Pancreas (tissue), 10 donors: ENCODE measurements around the gene TSPAN14. TPM values are rescaled to one million over a fixed set of nuclear protein-coding genes. Genes with fewer than 3 reads are reported as not detected.
"Not testable (repeated sequence)": the region's sequence is repeated elsewhere in the genome, so short reads cannot be mapped to it uniquely, and the experiment has no call there.

Experiments used
- ATAC-seq, 4 donors: fragments of 200-7000 bp; cut with Tn5 transposase; one replicate each; pipeline versions ENCODE4 v1.8.0 to v1.9.1; 2020; ENCODE audit warnings: mild to moderate bottlenecking in 4 of 4, moderate library complexity in 4 of 4
- DNase-seq, 6 donors: peaks; one replicate each; pipeline ENCODE4 v3.0.0-alpha.2; 2020
- FAIRE-seq: peaks from 2 replicates; lab custom pipeline; 2012; peaks lifted over from hg19 to GRCh38; lab: Jason Lieb, UNC
- H3K27ac ChIP-seq, 4 donors: fragments of 200-600 bp; sonication (generic); 1 replicate in 3 of 4; 2 replicates in 1 of 4; pipeline versions ENCODE4 v1.5.0 to v1.8.0; 2020
- H3K27me3 ChIP-seq, 4 donors: fragments of 200-600 bp; one replicate each; pipeline ENCODE4 v1.8.0; 2021
- H3K36me3 ChIP-seq, 3 donors: fragments of 200-600 bp; sonication (generic) in 1 of 3; one replicate each; pipeline versions ENCODE4 v1.5.0 to v1.8.0; 2020 to 2021
- H3K4me1 ChIP-seq, 3 donors: fragments of 200-600 bp; one replicate each; pipeline ENCODE4 v1.8.0; 2021
- H3K4me3 ChIP-seq, 4 donors: fragments of 200-600 bp; sonication (generic) in 2 of 4; one replicate each; pipeline versions ENCODE4 v1.5.0 to v1.8.0; 2020 to 2021
- H3K9me3 ChIP-seq, 4 donors: fragments of 200-600 bp; one replicate each; pipeline ENCODE4 v1.8.0; 2021
- WGBS, 2 donors: extraction: QIAGEN DNeasy Blood & Tissue Kit; methylation state at CpG; one replicate each; pipeline ENCODE4 v1.1.7; 2013; 5-methylcytosine and 5-hydroxymethylcytosine counted together
- intact Hi-C, 3 donors: fragments of 100-400 bp; cut with DNase I; formaldehyde crosslinking; loops; one replicate each; pipeline versions ENCODE4 v1.11.1 to v1.14.2; 2022
- polyA plus RNA-seq, 2 donors: library from polyadenylated mRNA; stranded (reverse); fragments of 200-250 nt; gene quantifications; one replicate each; pipeline ENCODE4 v1.2.3, GENCODE V29; 2013
- total RNA-seq, 6 donors: library from RNA; stranded (reverse); fragmentation: NEBNext Ultra II Directional in 4 of 6; extraction: Animal tissue kit (Norgen Biotek cat#: 25700) in 4 of 6; gene quantifications; one replicate each; pipeline versions ENCODE4 v1.2.1 to v1.2.4, GENCODE V29; 2021 to 2023
- TF ChIP-seq, protein P1 (sequence below), 4 donors: fragments of 200-600 bp; sonication (generic) in 3 of 4; IDR thresholded peaks; one replicate each; pipeline versions ENCODE4 v1.5.0 to v1.8.0; 2021; ENCODE audit warnings: antibody characterized with exemption in 4 of 4
- donor health status: healthy with polysubstance abuse.
- donor health status: DM: no; HTN: no; CAD: no; lungs with moderate emphysema.
- donor health status: DM: no; HTN: no; CAD: no.
- donor health status: control.
- donor health status: control.
- donor health status: Bipolar disorder and iron deficiency.
- donor health status: DM: yes; HTN: yes; CAD: no.
- donor health status: DM: no; HTN: no; CAD: no.
- donor health status: DM: no; HTN: no; CAD: no.
- donor health status: DM: yes; HTN: yes; CAD: no.

TSPAN14 gene
- total and polyA plus RNA-seq, 8 donors, result 10.6 to 61.9 (median 23.2) TPM

DNA sequence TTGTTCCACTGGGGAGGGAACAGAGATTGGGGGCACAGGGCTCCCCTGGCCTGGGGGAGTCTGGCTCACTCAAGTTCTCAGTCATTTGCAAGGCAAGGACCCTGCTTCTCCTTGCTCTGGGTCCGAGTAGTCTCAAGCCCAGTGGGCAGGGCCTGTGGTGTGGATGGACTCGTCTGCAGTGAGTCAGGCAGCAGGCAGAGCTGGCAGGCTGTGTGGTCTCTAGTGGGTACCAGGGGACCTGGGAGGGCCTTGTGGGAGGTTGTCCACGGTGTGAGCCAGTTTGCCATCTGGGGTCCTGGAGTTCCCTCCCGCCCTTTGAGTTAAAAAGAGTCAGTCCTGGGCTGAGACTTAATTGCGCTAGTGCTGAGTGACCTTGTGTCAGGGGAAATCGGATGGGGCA is 74.8 kb downstream of the TSPAN14 start:
- Histone ChIP-seq H3K4me3 (no peak overlapping the region), H3K4me1 (no peaks in the 10 kb centered on the region), H3K9me3 (no peaks in the 10 kb centered on the region), H3K36me3 (no peaks in the 10 kb centered on the region), H3K27ac (peak overlapping the region in 1 of 4 donors; percentile 2), H3K27me3 (no peaks in the 10 kb centered on the region)
- intact Hi-C loops, result no loop called here
- DNase-seq, result no peak
- no peak for FAIRE-seq
- 76 to 81% methylated on average over 6 of the region's 6 CpGs for WGBS, 2 donors
- no peak for ATAC-seq
- TF ChIP-seq, protein P1, sequence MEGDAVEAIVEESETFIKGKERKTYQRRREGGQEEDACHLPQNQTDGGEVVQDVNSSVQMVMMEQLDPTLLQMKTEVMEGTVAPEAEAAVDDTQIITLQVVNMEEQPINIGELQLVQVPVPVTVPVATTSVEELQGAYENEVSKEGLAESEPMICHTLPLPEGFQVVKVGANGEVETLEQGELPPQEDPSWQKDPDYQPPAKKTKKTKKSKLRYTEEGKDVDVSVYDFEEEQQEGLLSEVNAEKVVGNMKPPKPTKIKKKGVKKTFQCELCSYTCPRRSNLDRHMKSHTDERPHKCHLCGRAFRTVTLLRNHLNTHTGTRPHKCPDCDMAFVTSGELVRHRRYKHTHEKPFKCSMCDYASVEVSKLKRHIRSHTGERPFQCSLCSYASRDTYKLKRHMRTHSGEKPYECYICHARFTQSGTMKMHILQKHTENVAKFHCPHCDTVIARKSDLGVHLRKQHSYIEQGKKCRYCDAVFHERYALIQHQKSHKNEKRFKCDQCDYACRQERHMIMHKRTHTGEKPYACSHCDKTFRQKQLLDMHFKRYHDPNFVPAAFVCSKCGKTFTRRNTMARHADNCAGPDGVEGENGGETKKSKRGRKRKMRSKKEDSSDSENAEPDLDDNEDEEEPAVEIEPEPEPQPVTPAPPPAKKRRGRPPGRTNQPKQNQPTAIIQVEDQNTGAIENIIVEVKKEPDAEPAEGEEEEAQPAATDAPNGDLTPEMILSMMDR (IDR thresholded peaks at IDR 0.05), result no peak

DNA sequence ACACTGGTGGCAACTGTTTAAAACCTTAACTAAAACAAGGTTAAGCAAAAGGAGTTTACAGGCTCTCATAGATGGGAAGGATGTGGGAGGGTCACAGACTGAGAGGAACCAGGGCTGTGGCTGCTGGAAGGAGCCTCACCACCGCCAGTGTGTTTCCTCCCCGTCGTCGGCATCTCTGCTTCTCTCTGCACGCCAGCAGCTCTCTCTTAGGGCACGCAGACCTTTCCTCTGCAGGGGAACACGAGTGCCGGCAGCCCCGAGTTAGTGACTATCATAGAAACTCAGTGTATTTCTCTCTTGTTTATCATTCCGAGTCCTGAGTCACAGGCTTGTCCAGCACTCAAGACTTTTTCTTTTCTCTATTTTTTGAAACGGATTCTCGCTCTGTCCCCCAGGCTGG is 75.5 kb downstream of the TSPAN14 start:
- peak in 2 of 4 donors; percentile 52 to 57 for ATAC-seq
- intact Hi-C loops, result no loop called here
- no peak overlapping the region for H3K4me3 ChIP-seq
- TF ChIP-seq, protein P1 (IDR thresholded peaks at IDR 0.05), result no peak
- no peaks in the 10 kb centered on the region for H3K9me3 ChIP-seq
- no peak for FAIRE-seq
- H3K27ac ChIP-seq, result no peak overlapping the region
- no peaks in the 10 kb centered on the region for H3K4me1 ChIP-seq
- no peaks in the 10 kb centered on the region for H3K36me3 ChIP-seq
- no peaks in the 10 kb centered on the region for H3K27me3 ChIP-seq
- no peak for DNase-seq
- 85 to 88% methylated on average over 12 of the region's 12 CpGs for WGBS, 2 donors

DNA sequence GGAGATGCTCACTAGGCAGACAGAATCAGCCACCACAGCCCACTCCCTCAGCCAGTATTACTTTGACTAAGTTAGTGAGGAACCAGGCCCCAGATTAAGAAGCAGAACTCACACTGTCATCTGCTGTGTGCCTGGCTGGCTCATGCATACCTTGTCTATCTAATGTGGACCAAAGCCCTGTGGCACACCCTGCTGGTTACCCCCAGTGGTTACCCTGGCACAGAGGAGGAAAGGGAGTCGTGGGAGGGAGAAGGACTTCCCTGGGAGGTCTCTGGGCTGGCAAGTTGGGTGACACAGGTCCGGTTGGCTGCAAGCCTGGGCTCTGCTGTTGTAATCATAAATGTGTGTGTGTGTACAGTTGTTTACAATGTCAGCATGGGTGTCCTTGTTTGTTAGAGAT is 76.1 kb downstream of the TSPAN14 start:
- TF ChIP-seq, protein P1 (IDR thresholded peaks at IDR 0.05), result no peak
- Histone ChIP-seq H3K27ac (no peak overlapping the region), H3K36me3 (no peaks in the 10 kb centered on the region), H3K4me1 (no peaks in the 10 kb centered on the region), H3K9me3 (no peaks in the 10 kb centered on the region), H3K4me3 (no peak overlapping the region), H3K27me3 (no peaks in the 10 kb centered on the region)
- intact Hi-C loops, result no loop called here
- peak; percentile 50 to 85 (median 74) for ATAC-seq
- peak in 2 of 6 donors; percentile 35 to 46 for DNase-seq
- WGBS, 2 donors, result 20 to 23% methylated on average over 2 of the region's 2 CpGs
- no peak for FAIRE-seq

DNA sequence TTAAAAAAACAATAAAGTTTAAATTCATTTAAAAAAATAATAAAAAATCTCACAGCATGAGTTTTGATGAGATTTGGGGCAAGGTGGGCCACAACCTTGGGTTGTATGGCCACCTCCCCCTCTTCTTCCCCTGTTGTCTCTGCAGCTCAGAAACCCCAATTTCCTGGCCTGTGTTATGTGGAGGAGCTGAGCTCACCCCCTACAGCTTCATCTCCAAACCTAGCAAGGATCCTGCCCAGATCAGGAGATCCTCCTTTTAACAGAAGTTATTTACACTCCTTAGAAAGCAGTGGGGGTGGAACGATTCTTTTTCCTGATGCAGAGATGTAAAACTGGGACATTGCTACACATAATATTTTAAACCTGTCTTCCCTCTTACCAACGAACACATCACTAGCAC is 76.7 kb downstream of the TSPAN14 start:
- ATAC-seq, result no peak
- FAIRE-seq, result no peak
- WGBS, 2 donors, result 40 to 46% methylated on average over 2 of the region's 2 CpGs
- TF ChIP-seq, protein P1 (IDR thresholded peaks at IDR 0.05), result no peak
- Histone ChIP-seq H3K4me3 (no peak overlapping the region), H3K36me3 (no peaks in the 10 kb centered on the region), H3K4me1 (no peaks in the 10 kb centered on the region), H3K27ac (no peak overlapping the region), H3K9me3 (no peaks in the 10 kb centered on the region), H3K27me3 (no peaks in the 10 kb centered on the region)
- DNase-seq, result no peak
- intact Hi-C loops, result no loop called here

DNA sequence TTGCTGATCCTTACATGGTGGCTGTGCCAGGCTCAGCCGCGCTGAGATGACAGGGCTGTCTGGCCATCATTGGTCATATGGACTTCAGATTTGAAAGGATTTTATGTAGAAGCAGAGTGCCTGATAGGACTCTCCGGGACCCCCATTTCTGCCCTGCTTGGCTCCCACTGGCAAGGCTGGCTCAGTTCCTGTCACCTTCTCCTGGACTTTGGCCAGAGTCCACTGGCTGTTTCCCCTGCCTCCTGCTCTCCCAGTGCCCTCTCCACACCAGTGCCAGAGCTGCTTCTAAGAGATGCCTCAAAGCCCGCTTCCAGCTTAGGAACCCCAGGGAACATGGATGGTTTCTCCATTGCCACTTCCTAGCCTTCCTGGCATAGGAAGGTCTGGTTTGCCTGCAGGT is 78.5 kb downstream of the TSPAN14 start:
- no peak for DNase-seq
- intact Hi-C loops, result no loop called here
- Histone ChIP-seq H3K4me3 (no peak overlapping the region), H3K27me3 (no peaks in the 10 kb centered on the region), H3K4me1 (no peaks in the 10 kb centered on the region), H3K36me3 (no peaks in the 10 kb centered on the region), H3K9me3 (no peaks in the 10 kb centered on the region), H3K27ac (no peak overlapping the region)
- FAIRE-seq, result no peak
- WGBS, 2 donors, result 81 to 93% methylated on average over 4 of the region's 4 CpGs
- TF ChIP-seq, protein P1 (IDR thresholded peaks at IDR 0.05), result no peak
- ATAC-seq, result no peak

DNA sequence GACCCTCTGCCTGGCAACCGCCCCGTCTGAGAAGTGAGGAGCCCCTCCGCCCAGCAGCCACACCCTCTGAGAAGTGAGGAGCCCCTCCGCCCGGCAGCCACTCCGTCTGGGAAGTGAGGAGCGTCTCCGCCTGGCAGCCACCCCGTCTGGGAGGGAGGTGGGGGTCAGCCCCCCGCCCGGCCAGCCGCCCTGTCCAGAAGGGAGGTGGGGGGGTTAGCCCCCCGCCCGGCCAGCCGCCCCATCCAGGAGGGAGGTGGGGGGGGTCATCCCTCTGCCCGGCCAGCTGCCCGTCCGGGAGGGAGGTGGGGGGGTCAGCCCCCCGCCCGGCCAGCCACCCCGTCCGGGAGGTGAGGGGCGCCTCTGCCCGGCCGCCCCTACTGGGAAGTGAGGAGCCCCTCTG is 79.9 kb downstream of the TSPAN14 start:
- H3K27me3 ChIP-seq, H3K36me3 ChIP-seq, intact Hi-C loops, ATAC-seq, FAIRE-seq, DNase-seq, H3K27ac ChIP-seq, H3K9me3 ChIP-seq, H3K4me1 ChIP-seq, H3K4me3 ChIP-seq: not testable (repeated sequence)
- 90 to 92% methylated on average over 8 to 18 of the region's 25 CpGs for WGBS, 2 donors

DNA sequence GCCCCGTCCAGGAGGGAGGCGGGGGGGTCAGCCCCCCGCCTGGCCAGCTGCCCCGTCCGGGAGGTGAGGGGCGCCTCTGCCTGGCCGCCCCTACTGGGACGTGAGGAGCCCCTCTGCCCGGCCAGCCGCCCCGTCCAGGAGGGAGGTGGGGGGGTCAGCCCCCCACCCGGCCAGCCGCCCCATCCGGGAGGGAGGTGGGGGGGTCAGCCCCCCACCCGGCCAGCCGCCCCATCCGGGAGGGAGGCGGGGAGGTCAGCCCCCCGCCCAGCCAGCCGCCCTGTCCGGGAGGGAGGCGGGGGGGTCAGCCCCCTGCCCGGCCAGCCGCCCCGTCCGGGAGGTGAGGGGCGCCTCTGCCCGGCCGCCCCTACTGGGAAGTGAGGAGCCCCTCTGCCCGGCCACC is 80.5 kb downstream of the TSPAN14 start:
- H3K27ac ChIP-seq, H3K36me3 ChIP-seq, H3K9me3 ChIP-seq, ATAC-seq, intact Hi-C loops, FAIRE-seq, H3K4me1 ChIP-seq, H3K4me3 ChIP-seq, H3K27me3 ChIP-seq, DNase-seq: not testable (repeated sequence)
- WGBS, 2 donors, result 90 to 91% methylated on average over 13 to 20 of the region's 30 CpGs
